ENCODE data around the gene CEP120. TPM values are rescaled to one million over a fixed set of nuclear protein-coding genes. Genes with fewer than 3 reads are reported as not detected.

Gene CEP120
- total RNA-seq, 1 experiment from 2014 or later: 36.7 TPM

DNA sequence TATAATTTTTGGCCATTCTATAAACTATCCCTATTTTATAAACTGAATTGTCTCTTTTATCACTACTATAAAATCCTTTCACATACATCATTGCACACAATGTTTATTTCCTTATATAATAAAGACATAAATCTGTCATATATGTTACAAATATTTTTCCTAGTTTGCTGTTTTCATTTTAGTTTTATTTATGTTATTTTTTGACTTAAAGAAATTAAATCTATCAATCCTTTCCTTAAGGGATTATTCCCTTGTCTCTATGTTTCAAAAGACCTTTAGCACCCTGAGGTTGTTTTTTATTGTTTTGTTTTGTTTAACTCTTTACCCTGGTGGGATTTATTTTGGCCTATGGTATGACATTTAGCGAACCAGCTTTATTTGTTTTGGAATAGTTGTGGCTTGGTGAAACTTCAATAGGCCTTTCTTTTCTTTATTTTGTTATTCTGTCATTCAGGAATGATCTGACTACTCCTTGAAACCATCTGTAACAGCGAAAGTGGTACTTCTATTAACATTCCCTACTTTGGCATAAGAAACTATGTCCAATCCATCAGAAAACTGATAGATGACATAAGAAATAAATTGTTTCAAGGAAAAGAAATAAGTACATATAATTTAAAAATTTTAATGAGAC is 125.9 kb downstream of the CEP120 start:
- H3K4me1 ChIP-seq (replicated peaks): peaks cover 35% of the 10 kb centered on the region
- peak overlapping the region; percentile 90 for H3K27ac ChIP-seq
- no peaks in the 10 kb centered on the region for H3K27me3 ChIP-seq (replicated peaks)
- peaks cover 7% of the 10 kb centered on the region; the same call in 1 of the 2 replicates for H3K9me3 ChIP-seq (replicated peaks)
- no peaks in the 10 kb centered on the region for H3K36me3 ChIP-seq
- no peak overlapping the region for H3K4me3 ChIP-seq
- peak in 1 of 2 experiments; percentile 92 for DNase-seq (ENCODE audit: low read depth in 1 of 2, low spot score in 2 of 2)

Other genes with a start within 250 kb of the CEP120 start
- 44.6 and 75.1 TPM in 2 replicates for gene CSNK1G3, start 88.8 kb upstream of the CEP120 start, total RNA-seq (2014; rRNA removed; shearing (Covaris generic))

Data from SJSA1 (cell line).